Trophoblast cell (in vitro differentiated cells and primary cell): ENCODE measurements around the gene ITGBL1.

ENCODE experiments used
- DNase-seq, 2 donors: peaks; one replicate each; pipeline ENCODE4 v3.0.0-alpha.2; 2016
- H2AFZ ChIP-seq: 2 replicates; pipeline ENCODE4 v1.6.1; 2013; ENCODE audit warnings: low read length, moderate library complexity, mild to moderate bottlenecking; ENCODE audit not compliant: insufficient read depth, poor library complexity
- H2AK5ac ChIP-seq: 2 replicates; pipeline ENCODE4 v1.6.1; 2013; ENCODE audit warnings: mild to moderate bottlenecking, low read length
- H2BK120ac ChIP-seq: 2 replicates; pipeline ENCODE4 v1.6.1; 2013; ENCODE audit warnings: low read length, mild to moderate bottlenecking, moderate library complexity; ENCODE audit not compliant: insufficient read depth, poor library complexity
- H2BK12ac ChIP-seq: 2 replicates; pipeline ENCODE4 v1.6.1; 2013; ENCODE audit warnings: mild to moderate bottlenecking, low read length, moderate library complexity
- H2BK5ac ChIP-seq: 2 replicates; pipeline ENCODE4 v1.6.1; 2013; ENCODE audit warnings: low read length, low read depth, moderate library complexity, mild to moderate bottlenecking; ENCODE audit not compliant: poor library complexity
- H3K14ac ChIP-seq: 2 replicates; pipeline ENCODE4 v1.6.1; 2013; ENCODE audit warnings: mild to moderate bottlenecking, low read length
- H3K18ac ChIP-seq: 2 replicates; pipeline ENCODE4 v1.6.1; 2013; ENCODE audit warnings: mild to moderate bottlenecking, low read length
- H3K23ac ChIP-seq: 2 replicates; pipeline ENCODE4 v1.6.1; 2013; ENCODE audit warnings: low read length
- H3K27ac ChIP-seq: 2 replicates; pipeline ENCODE4 v1.5.1; 2013; ENCODE audit warnings: low read depth, mild to moderate bottlenecking, inconsistent platforms, low read length, moderate library complexity
- H3K27me3 ChIP-seq: 2 replicates; pipeline ENCODE4 v1.6.1; 2013; ENCODE audit warnings: inconsistent platforms, mild to moderate bottlenecking, low read length, moderate library complexity; ENCODE audit not compliant: insufficient read depth
- H3K36me3 ChIP-seq, 2 experiments: 1 replicate in 1 of 2; 2 replicates in 1 of 2; pipeline ENCODE4 v1.6.1; 2013; ENCODE audit warnings: low read length in 2 of 2, mild to moderate bottlenecking in 2 of 2, moderate library complexity in 1 of 2; ENCODE audit not compliant: insufficient read depth in 2 of 2, control insufficient read depth in 1 of 2
- H3K4ac ChIP-seq: 2 replicates; pipeline ENCODE4 v1.6.1; 2013; ENCODE audit warnings: low read depth, mild to moderate bottlenecking, low read length, moderate library complexity
- H3K4me1 ChIP-seq, 2 experiments: 1 replicate in 1 of 2; 2 replicates in 1 of 2; pipeline ENCODE4 v1.6.1; 2013; ENCODE audit warnings: low read length in 2 of 2, mild to moderate bottlenecking in 2 of 2, moderate library complexity in 1 of 2; ENCODE audit not compliant: insufficient read depth in 2 of 2, control insufficient read depth in 1 of 2
- H3K4me2 ChIP-seq: 2 replicates; pipeline ENCODE4 v1.6.1; 2013; ENCODE audit warnings: inconsistent platforms, mild to moderate bottlenecking, low read length, moderate library complexity
- H3K4me3 ChIP-seq: 2 replicates; pipeline ENCODE4 v1.5.1; 2013; ENCODE audit warnings: mild to moderate bottlenecking, low read depth, low read length, inconsistent platforms
- H3K79me1 ChIP-seq: one replicate; pipeline ENCODE4 v1.6.1; 2013; ENCODE audit warnings: low read length
- H3K79me2 ChIP-seq: 2 replicates; pipeline ENCODE4 v1.6.1; 2013; ENCODE audit warnings: low read length, mild to moderate bottlenecking; ENCODE audit not compliant: control insufficient read depth, insufficient read depth, poor library complexity
- H3K9ac ChIP-seq: 2 replicates; pipeline ENCODE4 v1.6.1; 2013; ENCODE audit warnings: mild to moderate bottlenecking, low read length
- H3K9me3 ChIP-seq: 2 replicates; pipeline ENCODE4 v1.6.1; 2013; ENCODE audit warnings: low read depth, mild to moderate bottlenecking, control low read depth, inconsistent platforms, low read length; ENCODE audit not compliant: insufficient read depth
- H4K12ac ChIP-seq: 2 replicates; pipeline ENCODE4 v1.6.1; 2013; ENCODE audit warnings: low read depth, mild to moderate bottlenecking, low read length, moderate library complexity
- H4K8ac ChIP-seq: 2 replicates; pipeline ENCODE4 v1.6.1; 2013; ENCODE audit warnings: low read depth, mild to moderate bottlenecking, low read length, moderate library complexity
- H4K91ac ChIP-seq: one replicate; pipeline ENCODE4 v1.6.1; 2013; ENCODE audit warnings: low read depth, mild to moderate bottlenecking, low read length, moderate library complexity
- WGBS: extraction: QIAGEN DNeasy Blood & Tissue Kit; methylation state at CpG from one replicate; pipeline ENCODE4 v1.1.7; 2013; ENCODE audit warnings: missing lambda C conversion rate; ENCODE audit not compliant: insufficient read length, insufficient coverage; ENCODE audit errors: extremely low coverage; 5-methylcytosine and 5-hydroxymethylcytosine counted together

ITGBL1 gene

DNA sequence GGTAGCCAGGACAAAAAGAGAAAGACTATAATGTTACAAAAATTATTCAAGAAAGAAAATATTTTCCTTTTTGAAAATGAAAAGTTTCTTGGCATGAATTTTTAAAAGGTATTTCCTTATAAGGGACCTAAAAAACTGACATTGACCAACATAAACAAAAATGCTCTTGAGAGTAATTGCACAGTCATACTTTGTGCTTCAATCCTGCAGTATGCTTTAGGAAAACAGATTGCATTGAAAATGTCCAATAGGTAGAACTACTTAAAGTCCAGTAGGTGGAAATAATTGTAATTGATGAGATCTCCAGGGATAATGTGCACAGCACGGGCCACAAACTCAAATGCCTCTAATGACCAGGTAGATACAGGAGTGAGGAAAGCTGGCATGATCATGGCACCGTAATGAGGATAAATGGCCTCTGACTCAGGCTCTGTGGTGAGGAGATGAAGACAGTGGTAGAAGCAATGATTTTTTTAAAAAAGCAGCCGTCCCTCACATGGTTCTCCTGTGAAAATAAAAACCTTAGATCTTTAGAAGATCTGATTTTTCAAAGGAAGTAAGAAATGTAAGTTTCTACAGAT lies 278.0 kb downstream of the ITGBL1 start:
- Histone ChIP-seq H2BK120ac (no peak overlapping the region), H3K23ac (no peak overlapping the region), H2BK5ac (no peak overlapping the region), H4K91ac (no peak overlapping the region), H3K79me2 (no peaks in the 10 kb centered on the region), H2AFZ (no peak overlapping the region), H3K18ac (no peak overlapping the region), H3K4me3 (no peak overlapping the region), H3K4me2 (no peak overlapping the region), H3K14ac (no peak overlapping the region), H3K27me3 (no peaks in the 10 kb centered on the region), H3K36me3 (no peaks in the 10 kb centered on the region), H3K9me3 (no peaks in the 10 kb centered on the region), H4K8ac (no peak overlapping the region), H3K79me1 (no peaks in the 10 kb centered on the region), H2BK12ac (no peak overlapping the region), H3K4ac (no peak overlapping the region), H3K27ac (no peak overlapping the region), H4K12ac (no peak overlapping the region), H3K4me1 (no peaks in the 10 kb centered on the region), H3K9ac (no peak overlapping the region), H2AK5ac (no peak overlapping the region)
- no peak for DNase-seq
- no CpG with 5 or more reads among the region's 3 CpGs for WGBS

DNA sequence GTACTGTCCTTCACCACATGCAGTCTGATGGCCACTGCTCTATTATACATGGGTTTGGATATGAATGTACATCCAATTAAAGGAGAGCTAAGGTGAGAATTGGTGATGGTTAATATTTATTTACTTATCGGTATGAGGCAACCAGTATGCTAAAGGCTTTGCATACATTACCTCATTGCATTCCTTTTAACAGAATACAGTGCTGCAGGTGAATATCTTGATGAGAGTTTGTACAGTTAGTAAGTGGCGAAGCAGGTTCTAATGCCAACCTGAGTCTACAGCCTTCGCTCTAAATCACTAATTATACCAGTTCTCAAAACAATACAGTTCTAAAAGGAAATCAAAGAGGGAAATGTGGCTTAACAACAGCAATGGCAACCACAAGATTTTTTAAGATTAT lies 284.1 kb downstream of the ITGBL1 start:
- Histone ChIP-seq H4K12ac (no peak overlapping the region), H3K9ac (no peak overlapping the region), H3K27me3 (no peaks in the 10 kb centered on the region), H3K79me1 (no peaks in the 10 kb centered on the region), H3K4me2 (no peak overlapping the region), H3K36me3 (no peaks in the 10 kb centered on the region), H3K14ac (no peak overlapping the region), H3K4me1 (no peaks in the 10 kb centered on the region), H2BK12ac (no peak overlapping the region), H3K4me3 (no peak overlapping the region), H3K18ac (no peak overlapping the region), H2BK5ac (no peak overlapping the region), H3K9me3 (no peaks in the 10 kb centered on the region), H2AK5ac (no peak overlapping the region), H4K91ac (no peak overlapping the region), H3K27ac (no peak overlapping the region), H2AFZ (no peak overlapping the region), H3K79me2 (no peaks in the 10 kb centered on the region), H3K4ac (no peak overlapping the region), H3K23ac (no peak overlapping the region), H4K8ac (no peak overlapping the region), H2BK120ac (no peak overlapping the region)
- no CpG with 5 or more reads among the region's 3 CpGs for WGBS
- peak in 1 of 2 donors; percentile 56 for DNase-seq

DNA sequence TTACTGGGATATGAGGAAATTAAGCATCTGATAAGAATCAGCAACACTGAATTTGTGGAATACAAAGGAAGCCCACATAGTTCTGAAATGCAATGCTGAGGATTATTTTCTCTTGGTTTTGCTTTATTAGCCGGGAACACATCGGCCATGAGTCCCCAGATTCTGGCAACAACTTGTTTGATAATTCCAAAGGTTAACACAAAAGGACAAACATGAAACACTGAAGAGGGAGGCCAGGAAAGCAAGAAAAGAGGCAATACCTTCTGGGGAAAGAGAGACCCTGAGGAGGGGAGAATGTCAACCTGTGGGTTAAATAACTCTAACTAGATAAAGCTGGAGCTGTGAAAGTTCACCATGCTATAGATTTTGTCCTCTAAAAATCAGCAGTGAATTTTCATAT lies 285.9 kb downstream of the ITGBL1 start:
- H2AFZ ChIP-seq = no peak overlapping the region
- WGBS = no CpG with 5 or more reads among the region's 2 CpGs
- H3K4me1 ChIP-seq = no peaks in the 10 kb centered on the region
- DNase-seq = no peak
- H2BK5ac ChIP-seq = no peak overlapping the region
- H3K23ac ChIP-seq = no peak overlapping the region
- H3K36me3 ChIP-seq = no peaks in the 10 kb centered on the region
- no peak overlapping the region for H3K4me3 ChIP-seq
- no peaks in the 10 kb centered on the region for H3K9me3 ChIP-seq
- H2BK120ac ChIP-seq = no peak overlapping the region
- no peak overlapping the region for H3K4me2 ChIP-seq
- no peaks in the 10 kb centered on the region for H3K79me1 ChIP-seq
- H3K27ac ChIP-seq = no peak overlapping the region
- no peak overlapping the region for H3K9ac ChIP-seq
- no peak overlapping the region for H3K18ac ChIP-seq
- no peaks in the 10 kb centered on the region for H3K79me2 ChIP-seq
- H2AK5ac ChIP-seq = no peak overlapping the region
- H4K91ac ChIP-seq = no peak overlapping the region
- no peak overlapping the region for H4K12ac ChIP-seq
- H3K14ac ChIP-seq = no peak overlapping the region
- H3K4ac ChIP-seq = no peak overlapping the region
- no peak overlapping the region for H2BK12ac ChIP-seq
- H4K8ac ChIP-seq = no peak overlapping the region
- no peaks in the 10 kb centered on the region for H3K27me3 ChIP-seq

GRCh38 chr13:101739382-101740178 lies 287.1 kb downstream of the ITGBL1 start:
- Histone ChIP-seq H2AK5ac (no peak overlapping the region), H2BK120ac (no peak overlapping the region), H3K9me3 (no peaks in the 10 kb centered on the region), H3K18ac (no peak overlapping the region), H3K36me3 (no peaks in the 10 kb centered on the region), H3K79me1 (no peaks in the 10 kb centered on the region), H4K12ac (no peak overlapping the region), H3K4me3 (no peak overlapping the region), H3K4me2 (no peak overlapping the region), H2BK12ac (no peak overlapping the region), H4K91ac (no peak overlapping the region), H3K14ac (no peak overlapping the region), H2AFZ (no peak overlapping the region), H4K8ac (peak overlapping the region; percentile 28), H2BK5ac (no peak overlapping the region), H3K79me2 (no peaks in the 10 kb centered on the region), H3K4ac (no peak overlapping the region), H3K27me3 (no peaks in the 10 kb centered on the region), H3K9ac (no peak overlapping the region), H3K23ac (no peak overlapping the region), H3K4me1 (no peaks in the 10 kb centered on the region), H3K27ac (no peak overlapping the region)
- no peak for DNase-seq
- no CpG with 5 or more reads among the region's 9 CpGs for WGBS
